Chondrocyte (in vitro differentiated cells): ENCODE results near the gene RRP12. TPM values are rescaled to one million over a fixed set of nuclear protein-coding genes. Genes with fewer than 3 reads are reported as not detected.

Experiments
- DNase-seq: peaks from one replicate; pipeline ENCODE4 v3.0.0; 2021; ENCODE audit warnings: mixed read lengths, low spot score
- H3K27ac Mint-ChIP-seq: one replicate; pipeline ENCODE4 v1.8.0; 2021; ENCODE audit warnings: mild to moderate bottlenecking, moderate library complexity, mixed read lengths; ENCODE audit not compliant: unreplicated experiment
- H3K27me3 Mint-ChIP-seq: 2 replicates; pipeline ENCODE4 v1.8.0; 2021; ENCODE audit warnings: low read depth, mixed read lengths
- H3K36me3 Mint-ChIP-seq: 2 replicates; pipeline ENCODE4 v1.8.0; 2021; ENCODE audit warnings: low read depth, mixed read lengths
- H3K4me1 Mint-ChIP-seq: 2 replicates; pipeline ENCODE4 v1.8.0; 2021; ENCODE audit warnings: low read depth, mild to moderate bottlenecking, mixed read lengths
- H3K4me3 Mint-ChIP-seq: one replicate; pipeline ENCODE4 v1.8.0; 2021; ENCODE audit warnings: mild to moderate bottlenecking, moderate library complexity, mixed read lengths; ENCODE audit not compliant: unreplicated experiment
- H3K9me3 Mint-ChIP-seq: 2 replicates; pipeline ENCODE4 v1.8.0; 2021; ENCODE audit warnings: low read depth, mixed read lengths
- CTCF ChIP-seq: fragments of 200-600 bp; sonication (generic); IDR thresholded peaks from 2 replicates; pipeline ENCODE4 v1.5.0; 2021; ENCODE audit warnings: antibody characterized with exemption, mild to moderate bottlenecking, moderate library complexity
- total RNA-seq: library from RNA; stranded (reverse); gene quantifications from 3 replicates; pipeline ENCODE4 v1.2.1, GENCODE V29; 2021

RRP12 gene
- total RNA-seq, 1 donor from 2014 or later = 22.1 TPM

- no peak overlapping the region for H3K27ac Mint-ChIP-seq
Observed at GRCh38 chr10:97329766-97330165, 71.4 kb downstream of the RRP12 start.

GRCh38 chr10:97328646-97329453 is 72.3 kb downstream of the RRP12 start:
- H3K27me3 Mint-ChIP-seq = no peaks in the 10 kb centered on the region
- H3K9me3 Mint-ChIP-seq = no peaks in the 10 kb centered on the region
- H3K4me1 Mint-ChIP-seq = peaks cover 26% of the 10 kb centered on the region
- DNase-seq = no peak
- TF ChIP-seq CTCF = no peak
- H3K27ac Mint-ChIP-seq = no peak overlapping the region
- H3K4me3 Mint-ChIP-seq = no peak overlapping the region
- peaks cover 2% of the 10 kb centered on the region for H3K36me3 Mint-ChIP-seq

More at GRCh38 chr10:97329766-97330165, 71.4 kb downstream of the RRP12 start:
- no peak for DNase-seq
- no peak for TF ChIP-seq CTCF
- peaks cover 2% of the 10 kb centered on the region for H3K36me3 Mint-ChIP-seq
- no peaks in the 10 kb centered on the region for H3K27me3 Mint-ChIP-seq
- no peak overlapping the region for H3K4me3 Mint-ChIP-seq
- H3K4me1 Mint-ChIP-seq = peaks cover 26% of the 10 kb centered on the region
- H3K9me3 Mint-ChIP-seq = no peaks in the 10 kb centered on the region

GRCh38 chr10:97327348-97328294 is 73.5 kb downstream of the RRP12 start:
- H3K27me3 Mint-ChIP-seq = no peaks in the 10 kb centered on the region
- H3K4me1 Mint-ChIP-seq = peaks cover 15% of the 10 kb centered on the region
- H3K4me3 Mint-ChIP-seq = no peak overlapping the region
- DNase-seq = no peak
- no peaks in the 10 kb centered on the region for H3K9me3 Mint-ChIP-seq
- peaks cover 2% of the 10 kb centered on the region for H3K36me3 Mint-ChIP-seq
- TF ChIP-seq CTCF = no peak
- no peak overlapping the region for H3K27ac Mint-ChIP-seq

GRCh38 chr10:97325754-97326153 is 75.4 kb downstream of the RRP12 start:
- no peak for TF ChIP-seq CTCF
- H3K27me3 Mint-ChIP-seq = peaks cover 4% of the 10 kb centered on the region
- DNase-seq = no peak
- peaks cover 2% of the 10 kb centered on the region for H3K36me3 Mint-ChIP-seq
- no peaks in the 10 kb centered on the region for H3K9me3 Mint-ChIP-seq
- H3K4me1 Mint-ChIP-seq = peaks cover 7% of the 10 kb centered on the region
- no peak overlapping the region for H3K4me3 Mint-ChIP-seq
- H3K27ac Mint-ChIP-seq = no peak overlapping the region

- peaks cover 10% of the 10 kb centered on the region for H3K27me3 Mint-ChIP-seq
- no peaks in the 10 kb centered on the region for H3K9me3 Mint-ChIP-seq
- H3K36me3 Mint-ChIP-seq = no peaks in the 10 kb centered on the region
- TF ChIP-seq CTCF = no peak
- peaks cover 18% of the 10 kb centered on the region for H3K4me1 Mint-ChIP-seq
- no peak overlapping the region for H3K27ac Mint-ChIP-seq
- DNase-seq = no peak
- no peak overlapping the region for H3K4me3 Mint-ChIP-seq
Observed at GRCh38 chr10:97323501-97323900, 77.6 kb downstream of the RRP12 start.
